T-helper 9 cell (primary cell): Measurements from ENCODE around the gene AP2A2.

Experiments
- DNase-seq: peaks from one replicate; pipeline ENCODE4 v3.0.0-alpha.2; 2020
- total RNA-seq, 2 donors: gene quantifications; one replicate each; lab custom pipeline; 2026; lab: John Stamatoyannopoulos, UW

The AP2A2 gene
- total RNA-seq: 70.2 to 71.6 reads per million in 2 donors

DNA sequence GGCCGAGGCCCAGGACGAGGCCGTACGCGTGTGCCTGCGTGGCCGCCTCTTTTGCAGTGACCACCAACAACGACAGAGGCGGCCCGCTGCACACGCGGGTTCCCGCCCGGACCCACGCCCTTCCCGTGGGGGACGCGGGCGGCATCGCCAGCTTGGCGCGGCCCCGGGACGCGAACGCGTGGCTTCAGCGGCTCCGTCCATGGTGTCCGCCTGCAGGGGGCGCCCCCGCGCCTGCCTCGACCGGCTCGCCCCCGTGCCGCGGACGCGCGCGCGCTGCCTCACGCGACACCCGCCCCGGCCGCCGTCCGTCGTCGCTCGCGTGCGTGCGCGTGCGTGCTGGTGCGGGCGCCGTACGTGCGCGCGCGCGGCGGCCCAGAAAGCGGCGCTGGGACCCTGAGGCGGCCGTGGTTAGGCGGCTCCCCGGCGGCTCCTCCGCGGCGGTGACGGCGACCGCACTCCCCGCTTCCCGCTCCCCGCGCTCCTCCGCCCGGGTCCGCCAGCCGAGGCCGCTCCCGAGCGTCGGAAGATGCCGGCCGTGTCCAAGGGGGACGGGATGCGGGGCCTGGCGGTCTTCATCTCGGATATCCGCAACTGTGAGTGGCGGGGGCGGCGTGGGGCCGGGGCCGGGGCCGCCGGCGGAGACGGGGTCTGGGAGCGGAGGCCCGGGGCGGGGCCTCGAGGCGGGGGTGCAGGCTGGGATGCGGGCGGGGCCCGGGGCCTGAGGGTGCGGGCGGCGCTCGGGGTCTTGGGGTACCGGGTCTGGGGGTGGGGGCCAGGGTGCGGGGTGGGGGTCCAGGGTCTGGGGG, at the start of gene AP2A2:
Gene AP2A2, plus strand, starts transcription at position 375 of the 806 bp plus-strand sequence. Its CDS starts 152 bp downstream, at position 527.
- peak; percentile 89 for DNase-seq

DNA sequence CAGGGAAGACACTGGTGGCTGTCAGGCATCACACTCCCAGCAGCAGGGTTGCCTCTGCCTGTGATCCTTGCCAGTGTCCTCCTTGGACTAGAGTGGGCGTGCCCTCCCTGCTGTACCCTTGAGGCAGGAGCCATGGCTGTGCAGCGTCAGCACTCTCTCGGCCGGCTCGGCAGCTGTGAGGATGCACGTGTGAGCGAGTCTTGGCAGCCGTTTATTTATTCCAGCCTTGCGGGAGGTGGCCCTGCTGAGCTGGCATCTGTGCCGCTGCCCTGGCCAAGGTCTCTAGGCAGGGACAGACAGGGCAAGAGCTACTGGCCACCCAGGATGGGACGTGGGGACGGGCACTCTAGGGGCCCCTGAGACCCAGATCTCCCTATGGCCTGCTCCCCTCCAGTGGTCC, 49.1 kb upstream of the AP2A2 start:
- no peak for DNase-seq

DNA sequence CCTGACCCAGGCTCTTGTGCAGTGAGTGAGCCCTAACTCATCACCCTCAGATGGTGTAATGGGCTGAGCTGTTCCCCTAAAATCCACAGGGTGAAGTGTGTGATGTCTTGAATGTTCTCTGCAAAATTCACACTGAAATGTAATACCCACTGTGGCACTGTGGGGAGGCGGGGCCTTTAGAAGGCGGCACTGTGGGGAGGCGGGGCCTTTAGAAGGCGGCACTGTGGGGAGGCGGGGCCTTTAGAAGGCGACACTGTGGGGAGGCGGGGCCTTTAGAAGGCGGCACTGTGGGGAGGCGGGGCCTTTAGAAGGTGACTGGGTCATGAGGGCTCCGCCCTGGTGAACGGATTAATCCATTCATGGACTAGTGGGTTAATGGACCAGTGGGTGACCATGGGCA, 48.1 kb upstream of the AP2A2 start:
- DNase-seq: no peak

DNA sequence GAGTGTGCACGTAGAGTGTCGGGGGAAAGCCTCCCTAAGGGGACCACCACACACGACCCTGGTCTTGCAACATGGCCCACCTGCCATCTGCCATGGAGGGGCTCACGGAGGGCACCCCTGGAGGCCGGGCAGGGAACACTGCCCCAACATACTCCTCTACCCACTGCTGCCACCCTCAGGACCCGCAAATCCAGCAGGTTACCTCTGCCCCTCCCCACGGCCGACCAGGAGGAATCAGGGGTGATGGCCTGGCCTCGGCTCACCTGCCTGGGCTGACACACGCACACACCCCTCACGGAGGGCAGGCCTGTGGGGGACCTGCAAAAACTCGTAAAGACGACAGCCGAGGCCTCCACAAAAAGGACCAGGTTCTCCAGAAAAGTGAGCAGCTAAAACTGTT, 45.2 kb upstream of the AP2A2 start:
- DNase-seq: no peak

DNA sequence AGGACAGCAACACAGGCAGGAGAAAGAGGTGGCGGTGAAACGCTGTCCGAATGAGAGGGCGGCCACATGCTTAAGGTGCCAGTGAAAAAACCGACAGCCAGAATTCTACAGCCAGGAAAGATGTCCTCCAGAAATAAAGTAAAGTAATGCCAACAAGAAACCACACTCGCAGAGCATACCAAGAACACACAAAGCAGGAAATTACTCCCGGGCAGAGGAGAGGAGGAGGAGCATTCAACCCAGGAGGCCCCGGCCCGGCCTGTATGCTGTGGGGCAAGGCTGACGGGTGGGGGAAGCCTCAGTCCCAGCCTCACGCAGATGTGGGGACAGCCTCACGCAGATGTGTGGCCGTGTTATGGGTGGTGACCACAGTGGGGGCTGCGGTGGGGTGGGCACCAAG, 43.1 kb upstream of the AP2A2 start:
- DNase-seq: no peak

DNA sequence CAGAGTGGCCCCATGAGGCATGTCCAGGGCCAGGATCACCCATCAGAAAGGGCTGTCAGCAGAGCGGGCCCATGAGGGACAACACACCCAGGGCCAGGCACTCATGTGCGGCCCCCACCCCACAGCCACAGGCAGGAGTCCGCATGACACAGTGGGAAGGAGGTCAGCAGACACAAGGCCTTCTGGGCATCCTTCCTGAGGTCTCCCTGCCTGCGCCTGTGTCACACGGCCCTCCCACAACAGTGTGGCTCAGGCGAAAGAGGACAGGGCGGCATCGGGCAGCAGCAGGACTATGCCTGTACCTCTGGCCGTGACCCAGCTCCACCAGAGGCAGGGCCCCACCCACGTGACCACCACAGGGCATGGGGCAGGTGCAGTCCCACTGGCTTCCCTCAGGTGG, 42.1 kb upstream of the AP2A2 start:
- DNase-seq: no peak

DNA sequence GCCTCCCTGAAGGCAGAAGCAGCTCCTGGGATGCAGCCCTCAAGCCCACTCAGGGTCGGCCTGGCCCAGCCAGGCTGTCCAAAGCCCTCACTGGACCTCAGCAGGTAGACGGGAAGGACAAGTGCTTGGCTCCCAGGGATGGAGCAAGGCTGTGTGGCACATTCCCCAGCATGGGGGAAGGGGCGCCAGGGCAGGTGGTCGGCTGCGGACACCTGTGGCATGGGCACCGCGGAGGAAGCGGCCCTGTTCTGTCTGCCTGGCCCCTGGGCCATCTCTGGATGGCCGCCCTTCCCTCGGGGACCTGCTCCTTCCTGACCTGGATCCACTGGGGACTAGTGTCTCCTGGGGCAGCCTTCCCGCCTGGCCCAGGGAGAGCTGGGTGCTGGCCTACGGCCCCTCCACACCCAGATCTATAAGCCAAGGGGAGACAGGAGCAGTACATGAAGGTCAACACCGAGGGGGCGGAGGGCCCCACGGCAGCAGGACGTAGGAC, 41.0 kb upstream of the AP2A2 start:
- no peak for DNase-seq

DNA sequence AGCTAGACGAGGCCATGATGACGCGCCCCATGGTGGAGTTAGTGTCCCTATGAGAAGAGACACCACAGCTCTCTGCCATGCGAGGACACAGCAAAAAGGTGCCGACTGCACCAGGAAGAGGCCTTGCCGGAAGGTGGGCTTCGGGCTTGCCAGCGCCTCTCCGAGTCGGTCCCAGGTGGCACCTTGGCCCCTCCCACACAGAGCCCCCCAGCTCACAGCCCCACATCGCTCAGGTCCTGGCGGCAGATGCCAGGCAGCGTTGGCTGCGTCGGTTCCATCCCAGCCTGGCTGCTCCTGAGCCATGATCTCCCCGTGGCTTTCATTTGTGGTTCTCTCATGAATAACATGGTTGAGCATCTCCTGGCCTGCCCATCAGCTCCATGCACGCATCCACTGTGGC, 39.1 kb upstream of the AP2A2 start:
- no peak for DNase-seq

DNA sequence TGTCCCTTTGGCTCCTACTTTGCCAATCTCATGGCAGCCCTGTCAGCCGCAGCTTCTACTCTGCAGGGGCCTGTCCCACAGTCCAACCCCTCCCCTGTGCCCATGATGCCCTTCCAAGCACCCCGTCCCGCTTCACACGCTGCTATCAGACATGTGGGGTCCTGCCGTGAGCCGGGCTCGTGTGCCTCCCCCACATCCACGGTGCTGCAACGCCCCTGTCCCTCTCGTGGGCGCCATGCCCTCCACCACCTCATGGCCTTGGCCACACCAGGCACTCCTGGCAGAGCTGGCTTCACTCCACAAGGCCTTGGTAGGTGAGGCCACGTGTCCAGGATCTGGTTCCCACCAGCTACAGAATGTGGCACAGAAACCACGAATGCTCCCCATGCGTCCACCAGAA, 38.1 kb upstream of the AP2A2 start:
- no peak for DNase-seq

DNA sequence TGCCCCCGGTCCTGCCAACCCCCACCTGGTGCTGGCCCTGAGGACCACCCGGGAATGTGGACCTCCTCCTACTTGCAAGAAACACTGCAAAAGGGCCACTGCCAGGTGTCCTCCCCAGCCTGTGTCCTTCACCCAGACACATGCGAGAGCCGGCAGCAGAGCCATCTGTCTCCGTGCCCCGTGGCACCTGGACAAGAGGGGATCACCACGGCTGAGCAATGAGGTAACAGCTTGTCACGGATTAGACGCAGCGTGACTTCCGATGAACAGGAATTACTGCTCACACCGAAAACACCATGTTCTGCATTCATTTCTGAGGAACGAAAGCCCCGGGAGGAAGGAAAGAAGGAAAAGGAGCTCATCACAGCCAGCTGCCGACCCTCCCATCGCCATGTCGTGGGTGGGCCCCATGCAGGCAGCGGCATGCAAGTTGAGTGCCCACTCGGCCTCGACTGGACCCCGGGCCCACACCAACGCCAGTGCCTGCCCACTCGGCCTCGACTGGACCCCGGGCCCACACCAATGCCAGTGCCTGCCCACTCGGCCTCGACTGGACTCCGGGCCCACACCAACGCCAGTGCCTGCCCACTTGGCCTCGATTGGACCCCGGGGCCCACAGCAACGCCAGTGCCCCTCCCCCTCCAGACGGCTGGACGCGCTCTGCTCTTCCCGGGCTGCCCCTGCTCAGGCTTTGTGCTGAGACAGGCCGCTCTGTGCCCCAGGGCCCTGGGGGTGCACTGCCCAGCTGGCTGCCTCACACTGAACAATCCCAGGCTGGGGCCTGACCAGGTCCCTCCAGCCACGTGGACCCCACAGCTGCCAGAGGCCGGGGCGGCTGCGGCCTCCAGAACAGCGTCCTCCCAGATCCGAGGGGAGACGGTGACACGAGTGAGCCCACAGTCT, 37.1 kb upstream of the AP2A2 start:
- no peak for DNase-seq

DNA sequence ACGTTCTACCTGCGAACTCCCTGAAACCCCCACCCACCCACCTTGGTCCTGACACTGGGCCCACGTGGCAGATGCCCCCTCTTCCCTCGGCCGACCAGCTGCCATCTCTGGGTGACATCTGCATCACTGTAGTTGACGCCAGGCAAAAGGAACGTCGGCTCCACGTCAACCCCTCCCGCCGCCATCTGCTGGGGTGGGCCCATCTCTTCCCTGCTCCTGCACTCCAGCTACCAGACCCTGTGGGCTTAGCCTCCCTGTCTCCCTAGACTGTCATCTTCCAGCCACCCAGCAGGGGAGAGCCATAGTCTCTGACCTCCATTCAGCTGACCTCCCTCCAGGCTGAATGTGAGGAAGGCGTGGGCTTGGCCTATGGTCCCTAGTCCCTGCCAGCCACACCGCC, 36.4 kb upstream of the AP2A2 start:
- DNase-seq: no peak

DNA sequence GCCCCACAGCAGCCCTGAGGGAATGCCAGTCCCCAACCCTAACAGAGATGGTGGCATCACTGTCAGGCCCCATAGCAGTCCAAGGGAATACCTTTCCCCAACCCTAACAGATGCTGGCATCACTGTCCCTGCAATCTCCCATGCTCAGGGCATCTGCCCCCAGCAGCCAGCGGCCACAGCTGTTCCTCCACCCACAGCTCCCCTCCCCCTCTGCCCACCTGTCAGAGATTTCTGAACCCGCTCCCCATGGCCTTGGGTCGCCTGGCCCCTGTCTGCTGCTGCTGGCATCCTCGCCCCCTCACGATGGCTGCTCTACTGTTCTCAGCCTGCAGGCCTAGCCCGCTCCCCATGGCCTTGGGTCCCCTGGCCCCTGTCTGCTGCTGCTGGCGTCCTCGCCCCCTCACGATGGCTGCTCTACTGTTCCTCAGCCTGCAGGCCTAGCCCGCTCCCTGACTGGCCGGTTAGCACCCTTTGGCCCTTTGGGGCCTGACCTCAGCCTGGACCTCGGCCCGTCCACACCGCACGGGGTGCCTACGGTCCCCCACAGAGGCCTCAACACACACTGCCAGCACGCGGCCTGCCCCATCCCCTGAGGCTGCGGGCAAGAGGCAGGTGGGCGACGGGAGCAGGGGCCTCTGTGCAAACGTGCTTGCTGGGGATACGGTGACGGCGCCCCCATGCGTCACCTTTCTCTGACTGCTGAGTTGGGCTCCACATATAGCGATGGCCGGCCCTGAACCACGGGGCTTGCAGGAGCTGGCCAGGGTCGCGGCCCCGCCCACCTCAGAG, 35.8 kb upstream of the AP2A2 start:
- no peak for DNase-seq

DNA sequence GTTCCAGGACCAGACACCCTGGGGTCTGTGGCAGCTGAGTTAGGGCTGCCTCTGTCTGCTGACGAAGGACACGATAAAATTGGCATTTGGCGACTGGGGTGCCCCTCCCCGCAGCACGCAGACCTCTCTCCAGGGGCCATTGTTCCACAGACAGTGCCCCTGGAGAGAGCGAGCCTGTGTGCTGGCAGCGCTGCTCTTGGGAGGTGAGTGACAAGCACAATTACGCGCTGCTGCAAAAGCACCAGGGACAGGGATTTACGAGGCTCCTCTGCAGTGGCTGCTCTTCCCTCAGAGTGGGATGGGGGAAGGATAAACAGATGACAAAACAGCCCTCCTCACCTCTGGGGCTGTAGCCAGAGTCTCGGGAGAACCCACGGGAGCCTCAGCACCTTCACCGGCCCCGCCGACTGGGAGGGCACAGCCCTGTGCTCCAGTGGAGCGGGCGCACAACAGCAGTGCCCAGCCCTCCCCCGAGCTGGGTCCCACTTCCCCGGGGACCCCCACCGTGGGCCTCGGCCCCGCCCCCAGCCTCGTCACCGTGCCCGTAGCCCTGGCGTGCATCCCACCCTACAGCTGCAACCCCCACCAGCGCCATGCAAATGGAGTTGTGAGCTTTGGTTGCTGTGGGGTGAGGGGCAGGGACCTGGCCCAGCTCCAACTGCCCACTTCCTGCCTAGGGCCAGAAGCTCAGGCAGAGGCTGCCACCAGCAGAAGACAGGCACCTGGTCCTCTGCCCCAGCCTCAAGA, 34.7 kb upstream of the AP2A2 start:
- no peak for DNase-seq

DNA sequence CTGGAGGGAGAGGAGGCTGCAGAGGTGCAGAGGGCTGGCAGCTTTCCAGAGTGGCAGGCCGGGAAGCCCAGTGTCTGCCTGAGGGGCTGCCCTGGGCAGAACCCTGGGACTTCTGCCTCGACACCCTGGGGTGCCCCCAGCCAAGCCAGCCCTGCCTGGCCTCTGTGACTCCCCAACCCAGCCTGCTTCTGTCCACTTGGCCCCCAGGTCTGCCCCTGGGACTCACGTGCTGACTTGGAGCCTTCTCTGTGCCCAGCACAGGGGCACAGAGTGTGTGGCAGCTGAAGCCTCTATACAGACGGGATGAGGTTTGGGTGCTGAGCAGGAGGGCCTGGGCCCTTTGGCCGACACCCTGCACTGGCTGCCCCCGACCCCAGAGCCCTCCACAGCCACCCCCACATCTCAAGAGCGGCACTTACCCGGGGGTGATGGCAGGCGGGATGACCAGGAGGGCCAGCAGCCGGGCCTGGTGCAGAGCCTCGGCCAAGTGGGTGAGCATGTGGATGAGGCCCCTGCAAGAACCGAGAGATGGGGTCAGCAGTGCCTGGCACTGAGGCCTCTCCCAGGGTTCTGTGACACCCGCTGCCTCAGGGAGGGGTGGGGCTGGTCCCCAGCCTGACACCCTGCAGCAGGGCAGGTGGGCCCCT, 32.5 kb upstream of the AP2A2 start:
- no peak for DNase-seq

DNA sequence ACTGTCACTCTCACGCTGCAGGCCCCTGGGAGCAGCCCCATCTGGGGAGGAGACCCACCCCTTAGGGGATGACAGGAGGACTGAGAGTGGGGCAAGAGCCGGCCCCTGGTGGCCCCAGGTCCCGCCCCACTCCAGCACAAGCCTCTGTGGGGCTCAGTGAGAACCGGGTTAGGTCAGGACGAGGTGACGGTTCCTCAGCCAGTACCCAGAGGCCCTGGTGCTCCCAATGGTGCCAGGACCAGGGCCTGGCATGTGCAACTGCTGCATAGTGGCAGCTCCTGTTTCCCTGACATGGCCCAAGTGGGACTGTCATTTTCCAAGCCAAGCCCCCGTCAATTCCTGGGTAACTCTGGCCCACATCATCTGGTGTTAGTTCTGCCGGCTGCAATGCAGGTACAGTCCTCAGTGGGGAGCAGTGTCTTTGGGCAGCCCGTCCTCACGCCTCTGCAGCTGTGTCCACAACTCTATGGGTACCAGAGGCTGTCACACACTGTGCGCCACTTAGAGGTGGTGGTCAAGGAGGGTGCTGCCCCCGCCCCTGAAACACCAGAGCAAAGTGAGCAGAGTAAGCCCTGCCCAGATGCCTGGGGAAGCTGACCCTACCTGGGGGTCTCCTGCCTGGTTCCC, 31.0 kb upstream of the AP2A2 start:
- DNase-seq: no peak

DNA sequence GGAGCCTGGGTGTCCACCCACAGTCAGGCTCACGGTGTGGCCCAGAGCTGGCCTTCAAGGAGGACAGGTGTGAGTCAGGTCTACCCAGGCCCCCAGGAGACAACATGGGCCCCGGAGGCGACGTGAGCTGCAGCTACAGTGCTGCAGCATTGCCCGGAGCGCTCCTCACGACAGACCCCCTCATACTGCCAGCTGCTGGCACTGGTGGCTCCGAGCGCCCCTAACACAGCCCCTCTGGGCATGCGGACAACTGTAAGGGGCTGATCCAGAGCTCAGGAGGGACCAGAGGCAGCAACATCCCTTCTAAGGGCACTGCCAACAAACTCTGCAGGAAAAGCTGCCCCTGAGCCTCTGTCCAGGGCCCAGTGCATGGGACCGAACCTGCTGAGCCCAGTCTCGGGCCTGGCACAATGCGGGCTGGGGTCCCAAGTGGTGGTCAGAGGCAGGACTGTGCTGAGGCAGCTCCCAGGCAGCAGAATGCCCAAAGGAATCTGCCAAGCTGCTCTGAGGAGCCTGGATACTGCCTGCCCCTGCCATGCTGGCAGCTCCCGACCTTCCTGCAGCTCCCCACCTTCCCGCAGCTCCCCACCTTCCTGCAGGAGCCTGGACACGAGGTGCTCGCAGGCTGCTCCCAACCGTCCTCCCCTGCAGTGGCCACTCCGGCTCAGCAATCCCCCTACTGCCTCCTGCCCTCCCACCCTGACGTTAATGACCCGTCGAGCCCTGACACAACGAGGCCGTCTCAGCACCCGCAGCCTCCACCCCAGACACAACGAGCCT, 30.1 kb upstream of the AP2A2 start:
- no peak for DNase-seq

DNA sequence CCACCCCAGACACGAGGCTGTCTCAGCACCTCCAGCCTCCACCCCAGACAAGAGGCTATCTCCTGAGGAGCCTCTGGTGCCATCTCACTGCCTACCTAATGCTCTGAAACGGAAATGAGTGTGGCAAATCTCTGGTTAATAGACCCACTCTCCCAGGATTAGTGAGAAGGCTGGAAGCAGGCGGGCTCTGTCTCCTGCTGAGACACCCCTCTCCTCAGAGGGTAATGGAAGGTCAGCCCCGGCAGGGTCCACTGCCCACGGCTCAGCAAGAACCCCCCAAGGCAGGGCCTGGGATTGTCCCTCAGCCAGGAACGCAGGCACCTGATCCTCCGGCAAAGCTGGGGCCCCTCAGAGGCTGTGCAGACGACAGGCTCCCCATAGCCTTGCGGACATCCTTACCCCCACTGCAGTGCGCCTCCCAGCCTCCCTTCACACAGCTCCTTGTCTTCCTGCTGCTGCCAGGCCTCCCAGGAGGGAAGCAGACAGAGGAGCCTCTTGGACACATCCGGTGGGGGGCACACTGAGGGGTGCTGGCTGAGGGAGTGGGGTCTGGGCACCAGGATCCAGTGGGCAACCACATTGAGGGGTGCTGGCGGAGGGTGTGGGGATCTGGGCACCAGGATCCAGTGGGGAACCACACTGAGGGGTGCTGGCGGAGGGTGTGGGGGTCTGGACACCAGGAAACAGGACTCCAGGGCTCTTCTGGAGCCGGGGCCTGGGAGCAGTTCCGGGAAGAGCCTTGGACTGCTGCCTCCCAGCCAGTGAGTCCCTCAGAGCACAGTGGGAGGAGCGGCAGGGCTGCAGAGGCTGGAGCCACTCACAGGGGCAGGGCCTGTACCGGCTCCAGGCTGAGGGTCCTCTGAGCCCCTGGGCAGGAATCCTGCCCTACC, 28.2 kb upstream of the AP2A2 start:
- no peak for DNase-seq

DNA sequence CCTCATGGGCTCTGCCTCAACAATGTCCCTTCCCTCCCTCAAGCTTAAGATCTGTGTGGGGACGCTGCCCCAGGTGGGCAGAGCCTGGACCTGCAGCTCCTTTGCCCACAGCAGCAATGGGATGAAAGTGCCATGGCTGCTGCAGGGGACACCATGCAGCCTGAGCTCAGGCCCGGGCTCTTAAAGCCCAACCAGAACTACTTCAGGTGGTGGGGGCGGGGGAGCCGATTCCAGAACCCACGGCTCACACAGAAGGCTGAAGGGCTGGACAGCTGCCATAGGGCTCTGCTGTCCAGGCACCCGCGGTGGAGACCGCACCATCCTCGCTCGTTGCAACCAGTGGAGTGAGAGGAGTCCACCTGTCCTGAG, 27.5 kb upstream of the AP2A2 start:
- DNase-seq: no peak

DNA sequence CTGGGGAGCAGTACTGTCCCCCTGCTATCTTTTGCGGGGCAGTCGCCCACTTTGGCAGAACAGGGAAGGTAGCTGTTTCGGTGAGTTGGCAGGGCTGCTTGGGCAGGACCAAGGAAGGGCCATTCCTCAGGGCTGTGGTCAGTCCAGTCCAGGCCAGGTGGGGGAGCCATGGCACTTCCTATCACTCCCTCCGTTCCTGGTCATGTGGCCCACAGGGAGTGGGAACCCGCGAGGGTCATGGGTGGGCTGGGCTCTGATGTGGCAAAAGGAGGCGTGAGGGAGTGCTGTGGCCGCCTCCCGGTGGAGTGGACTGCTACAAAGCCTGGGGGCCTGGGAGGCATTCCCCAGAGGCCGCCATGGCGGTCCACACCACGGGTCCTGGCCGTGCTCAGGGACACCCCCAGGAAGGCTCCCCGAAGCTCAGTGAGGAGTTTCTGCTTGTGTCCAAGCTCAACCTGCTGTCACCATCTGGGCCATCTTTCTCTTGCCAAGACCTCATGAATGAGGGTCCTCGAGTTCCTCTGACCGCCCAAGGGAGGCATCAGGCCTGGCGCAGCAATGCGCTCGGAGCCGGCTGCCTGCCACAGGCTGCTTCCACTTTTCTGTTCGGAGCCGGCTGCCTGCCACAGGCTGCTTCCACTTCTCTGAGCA, 27.0 kb upstream of the AP2A2 start:
- DNase-seq: no peak
